H9 (cell line): ENCODE results near the gene EAF1. TPM values are rescaled to one million over a fixed set of nuclear protein-coding genes. Genes with fewer than 3 reads are reported as not detected.

Experiments used
- DNase-seq: peaks from one replicate; pipeline ENCODE4 v3.0.0-alpha.2; 2017
- H2AFZ ChIP-seq: one replicate; pipeline ENCODE4 v1.6.1; 2013; ENCODE audit warnings: mild to moderate bottlenecking, low read length, control low read depth, moderate library complexity
- H2AK5ac ChIP-seq: 2 replicates; pipeline ENCODE4 v1.6.1; 2013; ENCODE audit warnings: low read length, control low read depth, mixed read lengths; ENCODE audit not compliant: insufficient read length
- H2BK120ac ChIP-seq: one replicate; pipeline ENCODE4 v1.6.1; 2013; ENCODE audit warnings: low read depth, mild to moderate bottlenecking, low read length, control low read depth, inconsistent platforms; ENCODE audit not compliant: poor library complexity, severe bottlenecking
- H2BK12ac ChIP-seq: 2 replicates; pipeline ENCODE4 v1.6.1; 2013; ENCODE audit warnings: low read length, control low read depth, mixed read lengths, low read depth; ENCODE audit not compliant: insufficient read length
- H2BK15ac ChIP-seq: 2 replicates; pipeline ENCODE4 v1.6.1; 2013; ENCODE audit warnings: low read depth, low read length, control low read depth
- H2BK20ac ChIP-seq: one replicate; pipeline ENCODE4 v1.6.1; 2013; ENCODE audit warnings: low read depth, mild to moderate bottlenecking, low read length, control low read depth, inconsistent platforms; ENCODE audit not compliant: poor library complexity, severe bottlenecking
- H2BK5ac ChIP-seq: 2 replicates; pipeline ENCODE4 v1.6.1; 2013; ENCODE audit warnings: low read length, control low read depth, mixed read lengths; ENCODE audit not compliant: insufficient read length
- H3K14ac ChIP-seq: 2 replicates; pipeline ENCODE4 v1.6.1; 2013; ENCODE audit warnings: low read length, control low read depth; ENCODE audit not compliant: insufficient read depth
- H3K18ac ChIP-seq: 2 replicates; pipeline ENCODE4 v1.6.1; 2013; ENCODE audit warnings: low read depth, mild to moderate bottlenecking, mixed read lengths, low read length, control low read depth; ENCODE audit not compliant: insufficient read length
- H3K23ac ChIP-seq: 2 replicates; pipeline ENCODE4 v1.6.1; 2013; ENCODE audit warnings: low read length, control low read depth, mixed read lengths, low read depth; ENCODE audit not compliant: insufficient read length
- H3K23me2 ChIP-seq: 2 replicates; pipeline ENCODE4 v1.6.1; 2013; ENCODE audit warnings: low read depth, mild to moderate bottlenecking, mixed read lengths, low read length, control low read depth; ENCODE audit not compliant: insufficient read length, poor library complexity, severe bottlenecking
- H3K27ac ChIP-seq: 2 replicates; pipeline ENCODE4 v1.5.1; 2013; ENCODE audit warnings: low read length, control low read depth, mixed read lengths, low read depth; ENCODE audit not compliant: insufficient read length
- H3K27me3 ChIP-seq: 2 replicates; pipeline ENCODE4 v1.6.1; 2013; ENCODE audit warnings: low read length, control low read depth, inconsistent platforms; ENCODE audit not compliant: insufficient read depth
- H3K4ac ChIP-seq: 2 replicates; pipeline ENCODE4 v1.6.1; 2013; ENCODE audit warnings: low read depth, mild to moderate bottlenecking, control low read depth, inconsistent platforms, low read length, moderate library complexity
- H3K4me1 ChIP-seq: 2 replicates; pipeline ENCODE4 v1.6.1; 2013; ENCODE audit warnings: low read length, control low read depth, inconsistent platforms; ENCODE audit not compliant: insufficient read depth
- H3K4me2 ChIP-seq: 2 replicates; pipeline ENCODE4 v1.6.1; 2013; ENCODE audit warnings: low read length, control low read depth, mixed read lengths; ENCODE audit not compliant: insufficient read length, insufficient read depth
- H3K56ac ChIP-seq: 2 replicates; pipeline ENCODE4 v1.6.1; 2013; ENCODE audit warnings: low read depth, mild to moderate bottlenecking, mixed read lengths, low read length, control low read depth; ENCODE audit not compliant: insufficient read length
- H3K79me1 ChIP-seq: 2 replicates; pipeline ENCODE4 v1.6.1; 2013; ENCODE audit warnings: low read depth, mild to moderate bottlenecking, moderate library complexity, low read length, control low read depth, inconsistent platforms; ENCODE audit not compliant: insufficient read depth, poor library complexity, severe bottlenecking
- H3K79me2 ChIP-seq: 2 replicates; pipeline ENCODE4 v1.6.1; 2013; ENCODE audit warnings: low read length, control low read depth, inconsistent platforms; ENCODE audit not compliant: insufficient read depth
- H3K9ac ChIP-seq: 2 replicates; pipeline ENCODE4 v1.6.1; 2013; ENCODE audit warnings: low read length, control low read depth, mixed read lengths; ENCODE audit not compliant: insufficient read length; ENCODE audit errors: extremely low read depth
- H3K9me3 ChIP-seq: one replicate; pipeline ENCODE4 v1.6.1; 2013; ENCODE audit warnings: low read depth, low read length, inconsistent platforms; ENCODE audit not compliant: control insufficient read depth
- H3T11ph ChIP-seq: one replicate; pipeline ENCODE4 v1.6.1; 2013; ENCODE audit warnings: mild to moderate bottlenecking, low read length, control low read depth, inconsistent platforms
- H4K20me1 ChIP-seq: one replicate; pipeline ENCODE4 v1.6.1; 2013; ENCODE audit not compliant: control insufficient read depth, insufficient read length, insufficient read depth
- H4K5ac ChIP-seq: 2 replicates; pipeline ENCODE4 v1.6.1; 2013; ENCODE audit warnings: low read depth, mild to moderate bottlenecking, mixed read lengths, low read length, control low read depth; ENCODE audit not compliant: insufficient read length
- H4K8ac ChIP-seq: replicated peaks from 2 replicates; pipeline ENCODE4 v1.6.1; 2013; ENCODE audit warnings: low read length, control low read depth, mixed read lengths, low read depth; ENCODE audit not compliant: insufficient read length
- H4K91ac ChIP-seq: 2 replicates; pipeline ENCODE4 v1.6.1; 2013; ENCODE audit warnings: low read depth, mild to moderate bottlenecking, moderate library complexity, mixed read lengths, low read length, control low read depth; ENCODE audit not compliant: insufficient read length
- H3K27ac Mint-ChIP-seq, 3 experiments: 2 replicates in 2 of 3; 3 replicates in 1 of 3; pipeline ENCODE4 v1.8.0; 2020 to 2021; ENCODE audit warnings: mixed read lengths in 3 of 3, mild to moderate bottlenecking in 1 of 3, moderate library complexity in 1 of 3
- H3K27me3 Mint-ChIP-seq: 2 replicates; pipeline ENCODE4 v1.8.0; 2021; ENCODE audit warnings: low read depth, mild to moderate bottlenecking, moderate library complexity, mixed read lengths
- H3K36me3 Mint-ChIP-seq, 3 experiments: 2 replicates in 2 of 3; 3 replicates in 1 of 3; pipeline ENCODE4 v1.8.0; 2020 to 2021; ENCODE audit warnings: low read depth in 3 of 3, mixed read lengths in 3 of 3; ENCODE audit not compliant: insufficient read depth in 1 of 3
- H3K4me1 Mint-ChIP-seq, 2 experiments: 2 replicates each; pipeline ENCODE4 v1.8.0; 2020; ENCODE audit warnings: mixed read lengths in 2 of 2
- H3K4me3 Mint-ChIP-seq, 2 experiments: 2 replicates in 1 of 2; 3 replicates in 1 of 2; pipeline ENCODE4 v1.8.0; 2020 to 2021; ENCODE audit warnings: mild to moderate bottlenecking in 2 of 2, mixed read lengths in 2 of 2, moderate library complexity in 1 of 2
- H3K9me3 Mint-ChIP-seq, 2 experiments: 2 replicates in 1 of 2; 3 replicates in 1 of 2; pipeline ENCODE4 v1.8.0; 2020; ENCODE audit warnings: mild to moderate bottlenecking in 2 of 2, mixed read lengths in 2 of 2, moderate library complexity in 1 of 2
- CTCF ChIP-seq: fragments of 200-600 bp; sonication (generic); conservative IDR thresholded peaks from 3 replicates; pipeline ENCODE4 v1.8.0; 2021; ENCODE audit warnings: antibody characterized with exemption, mild to moderate bottlenecking
- WGBS: extraction: QIAGEN DNeasy Blood & Tissue Kit; methylation state at CpG from one replicate; pipeline ENCODE4 v1.1.7; 2013; ENCODE audit warnings: missing lambda C conversion rate, low lambda C conversion rate, mixed read lengths; ENCODE audit not compliant: insufficient read length; ENCODE audit errors: extremely low coverage; 5-methylcytosine and 5-hydroxymethylcytosine counted together
- total RNA-seq: library from RNA; stranded (reverse); gene quantifications from 2 replicates; pipeline ENCODE4 v1.2.1, GENCODE V29; 2021

Gene EAF1
- total RNA-seq, 1 experiment from 2014 or later: 34.3 TPM

DNA sequence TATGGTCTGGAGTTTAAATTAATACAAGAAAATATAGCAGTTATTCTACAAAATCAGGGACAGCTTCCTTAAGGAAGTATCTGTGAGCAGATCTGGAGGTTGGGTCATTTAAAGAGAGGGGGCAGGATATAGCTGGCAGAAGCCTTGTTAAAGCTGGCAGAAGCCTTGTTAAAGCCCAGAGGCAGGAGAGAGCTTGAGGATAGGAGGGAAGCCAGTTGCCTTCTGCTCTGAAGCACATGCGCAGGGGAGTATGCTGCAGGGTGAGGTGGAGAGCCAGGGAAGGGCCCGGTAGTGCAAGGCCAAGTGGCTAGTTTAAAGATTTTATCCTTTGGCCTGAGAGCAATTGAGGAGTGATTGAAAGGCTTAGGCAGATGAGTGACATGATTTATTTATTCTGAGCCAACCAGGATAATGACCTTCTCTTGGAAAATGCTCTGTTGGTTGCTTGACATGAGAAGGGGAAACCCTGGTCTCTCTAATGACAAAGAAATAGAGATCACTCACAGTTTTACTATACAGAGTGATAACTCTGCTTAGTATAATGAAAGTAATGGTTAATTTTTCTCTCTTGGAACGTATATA, 3.9 kb downstream of the EAF1 start:
- no peak overlapping the region for H3K9ac ChIP-seq
- H2AK5ac ChIP-seq: no peak overlapping the region
- H2BK12ac ChIP-seq: no peak overlapping the region
- Mint-ChIP-seq H3K9me3 (no peaks in the 10 kb centered on the region), H3K36me3 (peaks cover 16 to 52% (median 49%) of the 10 kb centered on the region in 3 experiments; a peak in 6 of 7 replicates), H3K4me1 (peaks cover 15 to 17% of the 10 kb centered on the region in 2 experiments), H3K27ac (no peak overlapping the region), H3K4me3 (no peak overlapping the region), H3K27me3 (no peaks in the 10 kb centered on the region; the same call in 1 of the 2 replicates)
- H3K27me3 ChIP-seq: no peaks in the 10 kb centered on the region
- no peak overlapping the region for H3K23ac ChIP-seq
- H4K91ac ChIP-seq: no peak overlapping the region
- WGBS: no CpG with 5 or more reads among the region's 3 CpGs
- TF ChIP-seq CTCF: no peak
- no peak overlapping the region for H3K14ac ChIP-seq
- no peak overlapping the region for H2AFZ ChIP-seq
- H4K8ac ChIP-seq: no peak overlapping the region
- H3K4me2 ChIP-seq: no peak overlapping the region
- H3K79me2 ChIP-seq: peaks cover 13% of the 10 kb centered on the region; the same call in 1 of the 2 replicates
- no peak overlapping the region for H3K27ac ChIP-seq
- H2BK120ac ChIP-seq: no peak overlapping the region
- peaks cover 19% of the 10 kb centered on the region for H3K23me2 ChIP-seq
- no peak for DNase-seq
- no peaks in the 10 kb centered on the region for H3K4me1 ChIP-seq
- no peaks in the 10 kb centered on the region for H3K79me1 ChIP-seq
- H3T11ph ChIP-seq: no peak overlapping the region
- no peaks in the 10 kb centered on the region for H4K20me1 ChIP-seq
- no peak overlapping the region for H4K5ac ChIP-seq
- no peak overlapping the region for H2BK20ac ChIP-seq
- H3K4ac ChIP-seq: no peak overlapping the region
- no peak overlapping the region for H2BK15ac ChIP-seq
- H3K9me3 ChIP-seq: no peaks in the 10 kb centered on the region
- no peak overlapping the region for H3K18ac ChIP-seq
- H2BK5ac ChIP-seq: no peak overlapping the region
- no peak overlapping the region for H3K56ac ChIP-seq
